SU-DHL-6 (cell line): ENCODE measurements around the gene TYMS.

ENCODE experiments used
- H2AFZ ChIP-seq: fragments of 200-600 bp; sonication (generic); 2 replicates; pipeline ENCODE4 v1.6.1; 2014; ENCODE audit warnings: low read depth, mild to moderate bottlenecking, moderate library complexity, mixed read lengths, antibody characterized with exemption, low read length; ENCODE audit not compliant: severe bottlenecking
- H3F3A ChIP-seq: fragments of 200-600 bp; shearing (Covaris generic); 2 replicates; pipeline ENCODE4 v1.6.0; 2016; ENCODE audit warnings: antibody characterized with exemption, mild to moderate bottlenecking; ENCODE audit not compliant: insufficient read depth
- H3K27ac ChIP-seq: fragments of 200-600 bp; sonication (generic); 2 replicates; pipeline ENCODE4 v1.5.1; 2016; ENCODE audit warnings: low read depth, mild to moderate bottlenecking, low read length, moderate library complexity, mixed read lengths
- H3K27me3 ChIP-seq: fragments of 200-600 bp; sonication (generic), shearing (Covaris generic); 2 replicates; pipeline ENCODE4 v1.6.0; 2014; ENCODE audit warnings: mild to moderate bottlenecking, low read length
- H3K36me3 ChIP-seq: fragments of 200-600 bp; sonication (generic); 2 replicates; pipeline ENCODE4 v1.6.1; 2014; ENCODE audit warnings: mild to moderate bottlenecking, low read length, mixed read lengths
- H3K4me2 ChIP-seq: fragments of 300-600, 200-600 bp; shearing (Covaris generic), sonication (generic); 2 replicates; pipeline ENCODE4 v1.6.0; 2014; ENCODE audit warnings: low read length, low read depth, mild to moderate bottlenecking; ENCODE audit not compliant: poor library complexity, severe bottlenecking
- H3K4me3 ChIP-seq: fragments of 200-600 bp; sonication (generic); 2 replicates; pipeline ENCODE4 v1.5.1; 2014; ENCODE audit warnings: antibody characterized with exemption, low read length, mild to moderate bottlenecking, mixed read lengths; ENCODE audit not compliant: insufficient read depth, poor library complexity, severe bottlenecking
- H3K79me2 ChIP-seq: fragments of 200-600 bp; sonication (generic); 2 replicates; pipeline ENCODE4 v1.6.1; 2014; ENCODE audit warnings: mild to moderate bottlenecking, low read length, moderate library complexity; ENCODE audit not compliant: insufficient read depth
- H3K9ac ChIP-seq: fragments of 200-600 bp; sonication (generic); 2 replicates; pipeline ENCODE4 v1.7.0; 2014; ENCODE audit warnings: mild to moderate bottlenecking, low read length
- H3K9me2 ChIP-seq: fragments of 200-600 bp; sonication (generic); replicated peaks from 2 replicates; pipeline ENCODE4 v1.6.1; 2014; ENCODE audit warnings: low read length; ENCODE audit not compliant: insufficient read depth
- H3K9me3 ChIP-seq: fragments of 200-600 bp; sonication (generic); 2 replicates; pipeline ENCODE4 v1.6.1; 2014; ENCODE audit warnings: low read length, mixed read lengths; ENCODE audit not compliant: insufficient read depth
- H4K20me1 ChIP-seq: fragments of 200-600 bp; sonication (generic); 2 replicates; pipeline ENCODE4 v1.6.1; 2014; ENCODE audit warnings: low read depth, mild to moderate bottlenecking, antibody characterized with exemption, low read length, moderate library complexity, mixed read lengths
- CTCF ChIP-seq: fragments of 200-600 bp; sonication (generic); IDR thresholded peaks from one replicate; pipeline ENCODE4 v1.5.1; 2017; ENCODE audit warnings: antibody characterized with exemption, mild to moderate bottlenecking, low read length, moderate library complexity; ENCODE audit not compliant: insufficient read depth, poor library complexity, severe bottlenecking
- EZH2phosphoT487 ChIP-seq: fragments of 200-600 bp; sonication (generic), shearing (Covaris generic); conservative IDR thresholded peaks from 2 replicates; pipeline ENCODE4 v1.6.1; 2018; ENCODE audit warnings: mild to moderate bottlenecking, antibody characterized with exemption, low read length, moderate library complexity, mixed read lengths

Gene TYMS

GRCh38 chr18:710418-711300, 53.2 kb downstream of the TYMS start:
- Histone ChIP-seq H3K9ac (no peak overlapping the region), H4K20me1 (no peaks in the 10 kb centered on the region), H3K27me3 (no peaks in the 10 kb centered on the region), H3K36me3 (no peaks in the 10 kb centered on the region), H3K27ac (no peak overlapping the region), H3F3A (no peaks in the 10 kb centered on the region), H3K79me2 (no peaks in the 10 kb centered on the region), H3K9me2 (no peaks in the 10 kb centered on the region), H2AFZ (no peak overlapping the region), H3K9me3 (no peaks in the 10 kb centered on the region), H3K4me3 (no peak overlapping the region), H3K4me2 (no peak overlapping the region)
- TF ChIP-seq CTCF (no peak), EZH2phosphoT487 (no peak)

GRCh38 chr18:711310-711656, 53.8 kb downstream of the TYMS start:
- Histone ChIP-seq H3K4me3 (no peak overlapping the region), H3K4me2 (no peak overlapping the region), H2AFZ (no peak overlapping the region), H4K20me1 (no peaks in the 10 kb centered on the region), H3K27me3 (no peaks in the 10 kb centered on the region), H3K27ac (no peak overlapping the region), H3K9me2 (no peaks in the 10 kb centered on the region), H3K36me3 (no peaks in the 10 kb centered on the region), H3K9ac (no peak overlapping the region), H3K9me3 (no peaks in the 10 kb centered on the region), H3F3A (no peaks in the 10 kb centered on the region), H3K79me2 (no peaks in the 10 kb centered on the region)
- TF ChIP-seq CTCF = no peak
- TF ChIP-seq EZH2phosphoT487 = no peak

- H3K27ac ChIP-seq = no peak overlapping the region
- no peak overlapping the region for H3K4me3 ChIP-seq
Measured at GRCh38 chr18:711657-712400, 54.4 kb downstream of the TYMS start.

More at GRCh38 chr18:711657-712400, 54.4 kb downstream of the TYMS start:
- no peaks in the 10 kb centered on the region for H3K36me3 ChIP-seq
- H4K20me1 ChIP-seq = no peaks in the 10 kb centered on the region
- TF ChIP-seq EZH2phosphoT487 (no peak), CTCF (no peak)
- no peak overlapping the region for H2AFZ ChIP-seq
- H3K4me2 ChIP-seq = no peak overlapping the region
- no peak overlapping the region for H3K9ac ChIP-seq
- H3K9me2 ChIP-seq = no peaks in the 10 kb centered on the region
- H3K79me2 ChIP-seq = no peaks in the 10 kb centered on the region
- no peaks in the 10 kb centered on the region for H3F3A ChIP-seq
- no peaks in the 10 kb centered on the region for H3K27me3 ChIP-seq
- H3K9me3 ChIP-seq = no peaks in the 10 kb centered on the region
